SU-DHL-6 (cell line): ENCODE data around the gene CRAMP1.

Experiments used
- H2AFZ ChIP-seq: fragments of 200-600 bp; sonication (generic); 2 replicates; pipeline ENCODE4 v1.6.1; 2014; ENCODE audit warnings: low read depth, mild to moderate bottlenecking, moderate library complexity, mixed read lengths, antibody characterized with exemption, low read length; ENCODE audit not compliant: severe bottlenecking
- H3F3A ChIP-seq: fragments of 200-600 bp; shearing (Covaris generic); 2 replicates; pipeline ENCODE4 v1.6.0; 2016; ENCODE audit warnings: antibody characterized with exemption, mild to moderate bottlenecking; ENCODE audit not compliant: insufficient read depth
- H3K27ac ChIP-seq: fragments of 200-600 bp; sonication (generic); 2 replicates; pipeline ENCODE4 v1.5.1; 2016; ENCODE audit warnings: low read depth, mild to moderate bottlenecking, low read length, moderate library complexity, mixed read lengths
- H3K27me3 ChIP-seq: fragments of 200-600 bp; sonication (generic), shearing (Covaris generic); 2 replicates; pipeline ENCODE4 v1.6.0; 2014; ENCODE audit warnings: mild to moderate bottlenecking, low read length
- H3K36me3 ChIP-seq: fragments of 200-600 bp; sonication (generic); 2 replicates; pipeline ENCODE4 v1.6.1; 2014; ENCODE audit warnings: mild to moderate bottlenecking, low read length, mixed read lengths
- H3K4me2 ChIP-seq: fragments of 300-600, 200-600 bp; shearing (Covaris generic), sonication (generic); 2 replicates; pipeline ENCODE4 v1.6.0; 2014; ENCODE audit warnings: low read length, low read depth, mild to moderate bottlenecking; ENCODE audit not compliant: poor library complexity, severe bottlenecking
- H3K4me3 ChIP-seq: fragments of 200-600 bp; sonication (generic); 2 replicates; pipeline ENCODE4 v1.5.1; 2014; ENCODE audit warnings: antibody characterized with exemption, low read length, mild to moderate bottlenecking, mixed read lengths; ENCODE audit not compliant: insufficient read depth, poor library complexity, severe bottlenecking
- H3K79me2 ChIP-seq: fragments of 200-600 bp; sonication (generic); 2 replicates; pipeline ENCODE4 v1.6.1; 2014; ENCODE audit warnings: mild to moderate bottlenecking, low read length, moderate library complexity; ENCODE audit not compliant: insufficient read depth
- H3K9ac ChIP-seq: fragments of 200-600 bp; sonication (generic); 2 replicates; pipeline ENCODE4 v1.7.0; 2014; ENCODE audit warnings: mild to moderate bottlenecking, low read length
- H3K9me2 ChIP-seq: fragments of 200-600 bp; sonication (generic); replicated peaks from 2 replicates; pipeline ENCODE4 v1.6.1; 2014; ENCODE audit warnings: low read length; ENCODE audit not compliant: insufficient read depth
- H3K9me3 ChIP-seq: fragments of 200-600 bp; sonication (generic); 2 replicates; pipeline ENCODE4 v1.6.1; 2014; ENCODE audit warnings: low read length, mixed read lengths; ENCODE audit not compliant: insufficient read depth
- H4K20me1 ChIP-seq: fragments of 200-600 bp; sonication (generic); 2 replicates; pipeline ENCODE4 v1.6.1; 2014; ENCODE audit warnings: low read depth, mild to moderate bottlenecking, antibody characterized with exemption, low read length, moderate library complexity, mixed read lengths
- EZH2phosphoT487 ChIP-seq: fragments of 200-600 bp; sonication (generic), shearing (Covaris generic); conservative IDR thresholded peaks from 2 replicates; pipeline ENCODE4 v1.6.1; 2018; ENCODE audit warnings: mild to moderate bottlenecking, antibody characterized with exemption, low read length, moderate library complexity, mixed read lengths
- TF ChIP-seq, protein P1 (sequence below): fragments of 200-600 bp; sonication (generic); IDR thresholded peaks from one replicate; pipeline ENCODE4 v1.5.1; 2017; ENCODE audit warnings: antibody characterized with exemption, mild to moderate bottlenecking, low read length, moderate library complexity; ENCODE audit not compliant: insufficient read depth, poor library complexity, severe bottlenecking

The CRAMP1 gene

DNA sequence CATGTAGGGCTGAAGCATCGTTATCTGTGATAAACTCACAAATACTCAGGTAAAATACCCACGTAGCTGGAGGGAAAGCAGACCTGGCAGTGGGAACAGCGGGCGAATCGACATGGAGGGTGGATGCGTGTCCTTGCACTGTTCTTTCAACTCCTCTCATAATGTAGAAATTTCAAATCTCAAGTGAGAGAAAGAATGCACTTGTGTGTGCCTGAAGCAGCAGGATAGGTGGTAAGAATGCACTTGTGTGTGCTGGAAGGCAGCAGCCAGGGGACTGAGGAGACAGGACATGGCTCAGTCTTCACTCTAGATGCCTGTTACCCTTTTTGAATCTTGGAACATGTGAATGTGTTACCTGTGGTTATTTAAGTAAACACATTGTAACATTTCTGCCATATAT is 10.7 kb upstream of the CRAMP1 start:
- Histone ChIP-seq H3K79me2 (no peaks in the 10 kb centered on the region), H2AFZ (no peak overlapping the region), H3K4me2 (no peak overlapping the region), H3K27me3 (no peaks in the 10 kb centered on the region), H3K36me3 (no peaks in the 10 kb centered on the region), H3K9ac (no peak overlapping the region), H3K27ac (no peak overlapping the region), H4K20me1 (no peaks in the 10 kb centered on the region), H3K9me2 (no peaks in the 10 kb centered on the region), H3K9me3 (no peaks in the 10 kb centered on the region), H3K4me3 (no peak overlapping the region), H3F3A (no peaks in the 10 kb centered on the region)
- TF ChIP-seq, protein P1, sequence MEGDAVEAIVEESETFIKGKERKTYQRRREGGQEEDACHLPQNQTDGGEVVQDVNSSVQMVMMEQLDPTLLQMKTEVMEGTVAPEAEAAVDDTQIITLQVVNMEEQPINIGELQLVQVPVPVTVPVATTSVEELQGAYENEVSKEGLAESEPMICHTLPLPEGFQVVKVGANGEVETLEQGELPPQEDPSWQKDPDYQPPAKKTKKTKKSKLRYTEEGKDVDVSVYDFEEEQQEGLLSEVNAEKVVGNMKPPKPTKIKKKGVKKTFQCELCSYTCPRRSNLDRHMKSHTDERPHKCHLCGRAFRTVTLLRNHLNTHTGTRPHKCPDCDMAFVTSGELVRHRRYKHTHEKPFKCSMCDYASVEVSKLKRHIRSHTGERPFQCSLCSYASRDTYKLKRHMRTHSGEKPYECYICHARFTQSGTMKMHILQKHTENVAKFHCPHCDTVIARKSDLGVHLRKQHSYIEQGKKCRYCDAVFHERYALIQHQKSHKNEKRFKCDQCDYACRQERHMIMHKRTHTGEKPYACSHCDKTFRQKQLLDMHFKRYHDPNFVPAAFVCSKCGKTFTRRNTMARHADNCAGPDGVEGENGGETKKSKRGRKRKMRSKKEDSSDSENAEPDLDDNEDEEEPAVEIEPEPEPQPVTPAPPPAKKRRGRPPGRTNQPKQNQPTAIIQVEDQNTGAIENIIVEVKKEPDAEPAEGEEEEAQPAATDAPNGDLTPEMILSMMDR, result no peak
- no peak for TF ChIP-seq EZH2phosphoT487

- Histone ChIP-seq H3K9me3 (no peaks in the 10 kb centered on the region), H3K4me2 (no peak overlapping the region), H3K9me2 (no peaks in the 10 kb centered on the region), H3K27ac (no peak overlapping the region), H3K27me3 (no peaks in the 10 kb centered on the region), H3K79me2 (no peaks in the 10 kb centered on the region), H4K20me1 (no peaks in the 10 kb centered on the region), H3K36me3 (no peaks in the 10 kb centered on the region), H3K9ac (no peak overlapping the region), H3K4me3 (no peak overlapping the region), H2AFZ (no peak overlapping the region), H3F3A (no peaks in the 10 kb centered on the region)
- TF ChIP-seq EZH2phosphoT487, result no peak
- TF ChIP-seq, protein P1, result no peak
These were observed 9.9 kb upstream of the CRAMP1 start for GRCh38 chr16:1602285-1602684.

DNA sequence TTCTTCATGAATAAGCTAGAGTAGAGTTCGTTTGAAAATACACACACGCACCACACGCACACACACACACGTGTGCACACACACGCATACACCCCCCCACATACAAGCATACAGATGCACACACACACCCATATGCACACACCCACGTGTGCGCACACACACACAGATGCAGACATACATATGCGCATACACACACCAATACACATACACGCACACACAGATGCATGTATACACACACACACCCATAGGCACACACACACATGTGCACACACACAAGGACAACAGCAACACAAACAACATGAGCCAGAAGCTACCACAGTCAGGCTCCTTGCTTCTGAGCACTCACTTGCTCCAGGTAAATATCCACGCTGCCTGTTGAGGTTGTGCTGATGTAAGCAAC is 5.4 kb upstream of the CRAMP1 start:
- H3K9me3 ChIP-seq, result no peaks in the 10 kb centered on the region
- H2AFZ ChIP-seq, result no peak overlapping the region
- H4K20me1 ChIP-seq, result no peaks in the 10 kb centered on the region
- no peak overlapping the region for H3K4me3 ChIP-seq
- H3K79me2 ChIP-seq, result no peaks in the 10 kb centered on the region
- no peaks in the 10 kb centered on the region for H3K27me3 ChIP-seq
- no peak overlapping the region; the same call in 1 of the 2 replicates for H3K9ac ChIP-seq
- no peak for TF ChIP-seq EZH2phosphoT487
- TF ChIP-seq, protein P1, result no peak
- no peak overlapping the region for H3K27ac ChIP-seq
- no peaks in the 10 kb centered on the region for H3K36me3 ChIP-seq
- no peaks in the 10 kb centered on the region for H3K9me2 ChIP-seq
- H3F3A ChIP-seq, result peaks cover 16% of the 10 kb centered on the region
- H3K4me2 ChIP-seq, result no peak overlapping the region

DNA sequence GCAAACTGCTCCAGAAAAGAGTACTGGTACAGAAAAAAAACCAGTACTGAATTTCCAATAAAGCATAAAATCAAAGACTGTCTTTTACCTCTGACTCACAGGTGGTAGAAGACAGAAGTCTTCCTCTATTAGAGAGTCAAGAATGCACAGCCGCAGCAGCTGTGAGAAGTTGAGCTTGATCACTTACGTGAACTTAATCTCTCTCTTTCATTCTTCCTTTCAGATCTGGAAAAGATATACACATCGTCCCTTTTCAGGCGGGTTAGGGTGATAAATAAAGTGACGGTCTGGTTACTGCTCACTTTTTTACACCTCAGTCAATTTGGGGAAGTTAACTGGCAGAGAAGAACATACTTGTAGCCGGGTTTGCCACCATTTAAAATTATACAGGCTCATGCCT is 4.2 kb upstream of the CRAMP1 start:
- no peaks in the 10 kb centered on the region for H3K36me3 ChIP-seq
- H4K20me1 ChIP-seq, result peaks cover 1% of the 10 kb centered on the region; the same call in 1 of the 2 replicates
- H3K9me2 ChIP-seq, result no peaks in the 10 kb centered on the region
- no peaks in the 10 kb centered on the region for H3K9me3 ChIP-seq
- peaks cover 18% of the 10 kb centered on the region for H3F3A ChIP-seq
- TF ChIP-seq, protein P1, result no peak
- no peak for TF ChIP-seq EZH2phosphoT487
- H2AFZ ChIP-seq, result no peak overlapping the region
- H3K4me2 ChIP-seq, result no peak overlapping the region
- no peak overlapping the region for H3K4me3 ChIP-seq
- H3K9ac ChIP-seq, result no peak overlapping the region
- no peak overlapping the region for H3K27ac ChIP-seq
- no peaks in the 10 kb centered on the region for H3K27me3 ChIP-seq
- H3K79me2 ChIP-seq, result peaks cover 5% of the 10 kb centered on the region
